GM23248 (cell line): ENCODE data around the gene MAPK6.

Experiments used
- EZH2 ChIP-seq: fragments of 200-600 bp; sonication (generic); IDR thresholded peaks from 2 replicates; pipeline ENCODE4 v1.6.1; 2018; ENCODE audit warnings: antibody characterized with exemption, mild to moderate bottlenecking; ENCODE audit not compliant: insufficient read depth, poor library complexity, severe bottlenecking
- EZH2phosphoT487 ChIP-seq: fragments of 200-600 bp; sonication (generic); IDR thresholded peaks from 2 replicates; pipeline ENCODE4 v1.6.1; 2018; ENCODE audit warnings: antibody characterized with exemption, moderate library complexity, mild to moderate bottlenecking, low read depth; ENCODE audit not compliant: insufficient read depth

DNA sequence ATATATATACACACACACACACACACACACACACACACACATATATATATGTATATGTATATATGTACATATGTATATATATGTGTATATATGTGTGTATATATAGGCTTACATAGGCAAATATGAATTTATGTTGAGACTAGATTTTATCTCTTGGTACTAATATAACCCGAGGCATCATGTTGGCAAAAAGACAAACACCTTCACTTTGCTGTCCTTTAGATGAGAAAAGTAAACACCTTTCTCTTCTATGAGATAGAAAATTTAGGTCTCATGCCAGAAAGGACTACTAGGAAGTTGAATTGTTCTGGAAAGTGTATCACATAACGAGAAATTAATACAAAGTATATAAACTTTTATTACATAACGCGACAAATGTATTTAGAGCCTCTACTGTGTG lies 27.9 kb upstream of the MAPK6 start:
- TF ChIP-seq EZH2 (no peak), EZH2phosphoT487 (no peak)
